AG09309 (cell line): Measurements from ENCODE around the gene EIF3K.

Experiments
- DNase-seq: peaks from one replicate; pipeline ENCODE4 v3.0.0-alpha.2; 2010; ENCODE audit warnings: low read depth
- H3K4me3 ChIP-seq: 2 replicates; pipeline ENCODE4 v1.5.1; 2011; ENCODE audit warnings: mild to moderate bottlenecking, low read depth, low read length, moderate library complexity; ENCODE audit not compliant: control insufficient read depth
- TF ChIP-seq, protein P1 (sequence below): IDR thresholded peaks from 2 replicates; pipeline ENCODE4 v1.5.1; 2011; ENCODE audit warnings: mild to moderate bottlenecking, low read depth, low read length, inconsistent platforms; ENCODE audit not compliant: insufficient read depth, control insufficient read depth; ENCODE audit errors: missing control alignments

Gene EIF3K

DNA sequence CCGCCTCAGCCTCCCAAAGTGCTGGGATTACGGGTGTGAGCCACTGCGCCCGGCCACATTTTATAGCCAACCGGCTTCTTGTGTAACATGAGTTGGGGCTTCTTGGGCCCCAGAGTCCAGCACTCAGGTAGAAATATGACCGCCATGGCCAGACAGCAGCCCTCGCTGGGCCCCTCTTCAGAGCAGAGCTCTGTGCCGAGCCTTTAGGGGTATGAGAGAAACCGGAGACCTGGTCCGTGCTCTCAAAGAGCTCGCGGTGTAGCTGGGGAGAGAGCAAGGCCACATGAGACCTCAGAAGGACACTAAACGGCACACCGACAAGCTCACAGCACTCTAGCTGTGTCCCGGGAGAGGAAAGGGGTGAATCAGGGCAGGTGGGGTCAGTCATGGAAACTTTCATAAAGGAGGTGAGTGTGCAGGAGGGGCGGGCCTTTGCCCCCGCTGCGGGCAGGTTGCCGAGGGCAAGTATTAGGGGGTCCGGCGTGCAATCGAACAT lies 44.2 kb downstream of the EIF3K start:
- DNase-seq, result no peak
- H3K4me3 ChIP-seq, result no peak overlapping the region
- TF ChIP-seq, protein P1, sequence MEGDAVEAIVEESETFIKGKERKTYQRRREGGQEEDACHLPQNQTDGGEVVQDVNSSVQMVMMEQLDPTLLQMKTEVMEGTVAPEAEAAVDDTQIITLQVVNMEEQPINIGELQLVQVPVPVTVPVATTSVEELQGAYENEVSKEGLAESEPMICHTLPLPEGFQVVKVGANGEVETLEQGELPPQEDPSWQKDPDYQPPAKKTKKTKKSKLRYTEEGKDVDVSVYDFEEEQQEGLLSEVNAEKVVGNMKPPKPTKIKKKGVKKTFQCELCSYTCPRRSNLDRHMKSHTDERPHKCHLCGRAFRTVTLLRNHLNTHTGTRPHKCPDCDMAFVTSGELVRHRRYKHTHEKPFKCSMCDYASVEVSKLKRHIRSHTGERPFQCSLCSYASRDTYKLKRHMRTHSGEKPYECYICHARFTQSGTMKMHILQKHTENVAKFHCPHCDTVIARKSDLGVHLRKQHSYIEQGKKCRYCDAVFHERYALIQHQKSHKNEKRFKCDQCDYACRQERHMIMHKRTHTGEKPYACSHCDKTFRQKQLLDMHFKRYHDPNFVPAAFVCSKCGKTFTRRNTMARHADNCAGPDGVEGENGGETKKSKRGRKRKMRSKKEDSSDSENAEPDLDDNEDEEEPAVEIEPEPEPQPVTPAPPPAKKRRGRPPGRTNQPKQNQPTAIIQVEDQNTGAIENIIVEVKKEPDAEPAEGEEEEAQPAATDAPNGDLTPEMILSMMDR, result no peak

DNA sequence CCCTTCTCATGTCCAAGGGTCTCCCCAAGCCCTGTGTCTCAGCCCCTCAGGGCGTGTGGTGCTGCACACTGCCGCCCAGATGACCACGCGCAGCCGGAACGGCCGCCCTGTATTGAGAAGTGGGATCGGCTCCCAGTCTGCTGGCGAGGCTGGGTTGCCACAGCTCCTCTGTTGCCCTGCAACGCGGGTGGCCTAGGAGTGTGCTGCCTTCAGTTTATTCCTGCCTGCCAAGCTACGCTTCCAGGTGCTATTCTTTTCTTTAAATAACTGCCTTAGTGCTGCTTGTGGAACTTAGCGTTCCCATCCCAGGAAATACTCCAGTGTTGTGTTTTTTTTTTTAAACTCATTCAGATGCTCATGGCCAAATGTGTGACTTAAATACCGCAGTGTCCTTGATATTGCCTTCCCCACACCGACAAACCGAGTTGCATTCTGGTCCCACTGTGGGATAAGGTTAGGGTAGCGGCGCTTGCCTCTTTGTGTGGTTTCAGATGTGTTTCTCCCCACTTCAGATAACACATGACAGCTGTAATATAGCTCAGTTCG lies 45.0 kb downstream of the EIF3K start:
- TF ChIP-seq, protein P1, result no peak
- no peak for DNase-seq
- H3K4me3 ChIP-seq, result no peak overlapping the region

DNA sequence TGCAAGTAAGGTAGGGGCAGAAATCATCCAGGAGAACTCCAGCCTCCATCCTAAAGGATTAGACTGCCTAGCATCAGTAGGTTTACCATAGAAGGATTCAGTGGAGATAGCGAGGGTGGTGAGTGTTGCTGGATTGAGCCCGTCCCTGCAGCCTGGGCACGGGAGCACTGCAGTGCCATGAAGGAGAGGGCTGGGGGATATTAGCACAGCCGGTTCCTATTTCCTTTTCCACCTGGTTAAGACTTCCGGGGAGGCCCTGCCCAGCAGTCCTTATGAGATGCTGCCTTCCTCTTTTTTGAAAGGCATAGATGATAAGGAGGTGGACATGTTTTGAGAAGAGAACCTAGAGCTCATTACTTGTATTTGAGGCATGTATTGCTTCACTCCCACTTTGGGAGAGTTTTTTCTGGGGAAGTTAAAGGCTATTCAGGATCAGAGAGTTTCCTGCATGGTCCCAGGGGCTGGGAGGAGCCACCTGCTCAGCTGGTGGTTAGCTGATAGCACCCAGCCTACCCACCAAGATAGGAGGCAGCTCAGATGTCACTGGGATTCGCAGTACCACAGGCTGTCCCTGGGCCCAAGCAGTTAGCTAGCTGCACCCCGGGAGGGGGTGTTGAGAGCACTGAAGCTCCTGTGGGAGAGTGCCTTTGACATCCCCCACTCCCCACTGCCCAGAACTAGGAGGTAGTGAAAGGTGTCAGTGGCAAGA lies 45.7 kb downstream of the EIF3K start:
- TF ChIP-seq, protein P1, result no peak
- H3K4me3 ChIP-seq, result no peak overlapping the region
- DNase-seq, result no peak

DNA sequence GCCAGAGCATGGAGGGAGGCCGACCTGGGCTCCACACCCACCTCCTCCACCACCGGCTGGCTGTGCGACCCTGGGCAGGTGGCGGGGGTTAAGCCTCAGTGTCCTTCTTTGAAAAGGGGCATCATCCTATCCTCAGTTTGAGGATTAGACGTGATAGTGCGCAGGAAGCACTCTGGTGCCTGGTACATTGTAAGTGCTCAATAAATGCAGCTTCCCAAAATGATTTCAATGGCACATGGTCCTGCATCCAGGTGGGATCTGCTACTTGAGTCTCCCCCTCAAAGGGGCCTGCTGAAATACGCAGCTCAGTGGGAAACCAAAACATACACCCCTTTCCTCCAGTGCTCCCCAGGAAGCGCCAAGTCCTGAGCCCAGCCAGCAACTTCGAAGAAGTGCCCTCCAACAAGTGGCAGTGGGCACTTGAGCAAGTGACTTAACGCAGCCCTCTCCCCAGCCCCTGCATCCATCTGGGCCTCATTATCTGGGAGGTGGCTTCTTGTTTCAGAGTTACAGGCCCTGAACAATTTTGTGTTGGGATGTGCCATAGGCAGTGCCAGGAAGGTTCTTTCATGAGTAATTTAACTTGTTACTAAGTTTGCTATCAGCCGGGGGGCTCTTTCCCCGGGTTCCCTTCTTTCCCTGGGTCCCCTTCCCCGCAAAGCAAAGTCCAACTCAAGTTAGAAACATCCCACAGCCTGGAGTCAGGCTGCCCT lies 46.4 kb downstream of the EIF3K start:
- TF ChIP-seq, protein P1, result no peak
- H3K4me3 ChIP-seq, result no peak overlapping the region
- DNase-seq, result no peak

DNA sequence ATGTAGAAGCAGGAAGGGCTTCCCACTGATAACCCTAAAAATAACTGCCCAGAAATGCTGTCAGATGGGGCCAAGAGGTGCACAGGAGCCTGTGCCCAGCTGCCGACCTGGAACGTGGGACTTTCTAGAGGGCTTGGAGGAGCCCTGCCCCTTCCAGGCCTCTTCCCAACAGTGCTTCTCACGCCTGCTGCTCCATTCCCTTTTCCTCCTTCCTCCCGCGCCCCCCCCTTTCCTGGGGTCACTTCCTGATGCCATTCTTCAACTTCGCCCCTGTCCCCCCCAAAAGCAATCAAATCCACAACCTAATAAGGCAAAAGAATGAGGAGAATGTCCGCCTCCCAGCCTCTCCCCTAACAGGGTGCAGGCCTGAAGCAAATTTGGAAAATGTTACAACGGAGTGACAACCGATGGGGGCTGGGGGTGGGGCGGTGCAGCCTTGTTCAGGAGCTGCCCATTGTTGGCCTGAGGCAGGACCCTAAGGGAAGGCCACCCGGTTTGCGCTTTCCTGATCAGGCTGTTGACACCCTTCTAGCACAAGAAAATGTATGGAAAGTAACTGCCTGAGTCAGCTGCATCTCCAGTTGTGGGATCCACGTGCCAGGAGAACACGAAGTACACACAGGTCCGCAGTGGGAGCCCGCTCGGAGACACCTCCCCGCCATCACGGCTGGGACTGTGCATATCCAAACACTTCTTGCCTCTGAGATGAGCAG lies 47.1 kb downstream of the EIF3K start:
- H3K4me3 ChIP-seq, result no peak overlapping the region
- TF ChIP-seq, protein P1, result no peak
- no peak for DNase-seq
